Inferior parietal cortex (tissue), 1 donor: ENCODE data around the gene PLAC9.
A peak's percentile ranks its signal among the peaks of the same experiment; 100 is the strongest.
"Not testable (repeated sequence)": the region's sequence is repeated elsewhere in the genome, so short reads cannot be mapped to it uniquely, and the experiment has no call there.

Experiments used
- DNase-seq: peaks from one replicate; pipeline ENCODE4 v3.0.0-alpha.2; 2016; ENCODE audit errors: extremely low spot score

Gene PLAC9

DNA sequence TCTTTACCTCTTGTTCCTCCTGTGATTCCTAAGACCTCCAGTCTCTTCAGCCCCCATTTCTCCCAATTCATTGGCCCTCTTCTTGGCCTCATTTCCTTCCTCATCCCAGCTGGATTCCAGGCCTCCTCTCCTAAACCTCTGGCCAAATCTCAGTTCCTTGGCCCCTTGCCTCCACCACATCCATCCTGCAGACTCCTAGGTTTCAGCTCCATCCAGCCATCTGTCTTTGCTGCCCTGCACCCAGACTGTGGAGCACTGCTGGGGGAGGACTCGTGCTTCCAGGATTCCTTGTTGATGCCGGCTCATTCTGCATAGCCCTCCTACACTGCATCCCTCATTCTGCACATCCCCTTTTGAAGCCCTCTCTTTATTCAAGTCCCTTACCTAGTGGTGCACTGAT, 6.7 kb downstream of the PLAC9 start:
- DNase-seq = no peak

DNA sequence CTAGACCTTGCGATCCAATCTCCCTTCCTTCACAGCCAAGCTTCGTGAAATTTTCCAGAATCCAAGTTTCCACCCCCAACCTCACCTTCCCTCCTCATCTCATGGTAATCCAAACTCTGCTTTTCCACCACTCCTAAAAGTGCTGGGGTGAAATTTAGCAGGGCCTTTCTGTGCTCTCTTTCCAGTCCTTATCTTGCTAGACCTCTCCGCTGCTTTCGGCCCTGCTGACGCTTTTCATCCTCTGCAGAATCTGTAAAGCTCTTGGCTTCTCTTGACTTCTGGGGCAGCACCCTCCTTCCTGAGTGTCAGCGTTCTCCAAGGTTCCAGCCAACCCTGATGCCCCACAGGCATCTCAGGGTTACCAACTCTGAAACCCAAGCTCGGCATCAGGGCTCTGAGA, 7.7 kb downstream of the PLAC9 start:
- no peak for DNase-seq

DNA sequence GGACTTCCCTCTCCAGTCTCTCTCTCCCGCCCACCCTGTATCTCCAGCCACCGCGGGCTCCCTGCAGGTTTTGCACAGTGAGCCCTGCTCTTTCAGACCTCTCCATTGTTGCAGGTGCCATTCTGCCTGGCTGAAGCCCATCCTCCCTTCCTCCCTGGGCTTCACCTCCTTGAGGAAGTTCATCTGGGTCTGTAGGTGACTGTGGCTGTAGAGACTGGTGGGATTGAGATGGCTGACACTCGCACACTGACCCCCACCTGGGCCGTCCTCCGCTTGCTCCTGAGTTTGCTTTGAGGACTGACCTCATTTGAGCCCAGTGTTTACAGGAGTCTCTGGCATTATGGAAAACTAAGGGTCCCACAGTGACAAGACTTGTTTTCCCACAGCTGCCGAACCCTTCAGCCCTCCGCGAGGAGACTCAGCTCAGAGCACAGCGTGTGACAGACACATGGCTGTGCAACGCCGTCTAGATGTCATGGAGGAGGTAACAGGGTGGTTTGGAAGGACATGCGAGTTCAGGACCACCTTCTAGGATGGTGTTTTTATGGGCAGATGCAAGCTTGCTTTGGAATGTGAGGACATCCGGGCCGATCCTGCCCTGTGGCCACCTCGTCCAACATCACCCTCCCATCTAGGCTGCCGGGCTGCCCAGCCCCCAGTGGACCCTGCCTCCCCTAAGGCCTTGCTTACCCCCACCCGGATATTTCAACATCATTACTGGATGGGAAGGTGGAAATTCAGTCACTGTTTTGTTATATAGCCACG, 9.3 kb downstream of the PLAC9 start:
- DNase-seq = no peak

DNA sequence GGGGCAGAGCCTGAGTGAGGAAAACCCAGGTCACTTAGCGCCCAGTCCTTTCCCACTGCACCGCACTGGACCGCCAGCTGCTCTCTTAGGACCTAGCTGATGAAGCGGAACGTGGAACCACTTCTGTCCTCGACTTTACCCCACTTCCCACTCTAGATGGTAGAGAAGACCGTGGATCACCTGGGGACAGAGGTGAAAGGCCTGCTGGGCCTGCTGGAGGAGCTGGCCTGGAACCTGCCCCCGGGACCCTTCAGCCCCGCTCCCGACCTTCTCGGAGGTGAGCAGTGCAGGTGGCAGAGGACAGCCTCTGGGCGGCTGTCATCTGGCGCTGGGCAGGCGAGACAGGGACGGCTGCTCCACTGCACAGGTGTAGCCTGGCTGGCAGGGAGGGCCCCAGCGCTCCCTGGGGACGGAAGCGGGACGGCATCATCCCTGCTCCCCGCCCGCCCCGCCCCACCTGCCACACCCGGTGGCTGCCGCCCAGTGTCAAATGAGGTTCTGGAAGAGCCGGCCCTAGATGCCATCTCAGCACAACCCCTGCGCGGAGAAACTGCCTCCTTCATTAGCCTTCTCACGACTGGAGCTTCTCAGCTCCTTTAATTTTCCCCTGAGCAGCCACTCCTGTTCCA, 11.7 kb downstream of the PLAC9 start:
- DNase-seq = no peak

DNA sequence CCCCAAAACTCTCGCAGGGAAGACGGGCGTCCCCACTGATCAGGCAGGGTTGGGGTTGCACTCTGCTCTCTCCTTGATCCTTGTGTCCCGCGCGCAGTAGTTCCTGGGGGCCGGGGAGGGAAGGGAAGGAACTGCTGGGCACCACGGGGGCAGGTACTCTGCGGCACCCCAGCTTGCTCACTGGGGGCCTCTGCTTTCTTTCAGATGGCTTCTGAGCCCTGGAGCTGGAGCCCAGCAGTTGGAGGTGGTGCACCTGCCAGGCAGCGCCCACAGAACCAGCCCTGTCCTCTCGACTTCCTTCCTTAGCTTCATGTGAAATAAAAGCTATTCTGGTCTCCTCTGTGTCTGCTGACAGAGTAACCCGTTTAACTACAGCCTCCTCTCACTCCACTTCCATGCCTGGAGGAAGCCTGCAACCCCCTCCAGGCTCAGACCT, 12.2 kb downstream of the PLAC9 start:
- no peak for DNase-seq

DNA sequence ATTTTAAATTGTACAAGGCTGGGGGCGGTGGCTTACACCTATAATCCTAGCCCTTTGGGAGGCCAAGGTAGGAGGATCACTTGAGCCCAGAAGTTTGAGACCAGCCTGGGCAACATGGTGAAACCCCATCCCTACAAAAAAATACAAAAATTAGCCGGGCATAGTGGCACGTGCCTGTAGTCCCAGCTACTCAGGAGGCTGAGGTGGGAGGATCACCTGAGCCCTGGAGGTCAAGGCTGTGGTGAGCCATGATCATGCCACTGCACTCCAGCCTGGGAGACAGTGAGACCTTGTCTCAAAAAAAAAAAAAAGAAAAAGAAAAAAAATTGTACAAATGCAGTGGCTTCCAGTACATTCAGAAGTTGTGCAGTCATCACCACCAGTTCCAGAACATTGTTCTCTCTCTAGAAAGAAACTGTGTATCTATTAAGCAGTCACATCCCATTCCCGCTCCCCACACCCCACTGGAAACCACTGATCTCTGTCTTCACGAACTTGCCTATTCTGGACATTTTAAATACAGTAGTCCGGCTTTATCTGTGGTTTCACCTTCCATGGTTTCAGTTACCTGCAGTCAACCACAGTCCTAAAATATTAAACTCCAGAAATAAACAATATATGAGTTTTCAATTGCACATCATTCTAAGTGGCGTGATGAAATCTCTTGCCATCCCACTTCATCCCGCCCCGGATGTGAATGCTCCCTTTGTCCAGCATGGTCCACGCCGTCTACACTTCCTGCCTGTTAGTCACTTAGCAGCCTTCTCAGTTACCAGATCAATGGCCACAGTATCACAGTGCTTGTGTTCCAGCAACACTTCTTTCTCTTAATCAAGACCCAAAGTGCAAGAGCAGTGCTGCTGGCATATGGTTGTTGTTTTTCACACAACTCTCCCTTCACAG, 13.1 kb downstream of the PLAC9 start:
- not testable (repeated sequence) for DNase-seq

DNA sequence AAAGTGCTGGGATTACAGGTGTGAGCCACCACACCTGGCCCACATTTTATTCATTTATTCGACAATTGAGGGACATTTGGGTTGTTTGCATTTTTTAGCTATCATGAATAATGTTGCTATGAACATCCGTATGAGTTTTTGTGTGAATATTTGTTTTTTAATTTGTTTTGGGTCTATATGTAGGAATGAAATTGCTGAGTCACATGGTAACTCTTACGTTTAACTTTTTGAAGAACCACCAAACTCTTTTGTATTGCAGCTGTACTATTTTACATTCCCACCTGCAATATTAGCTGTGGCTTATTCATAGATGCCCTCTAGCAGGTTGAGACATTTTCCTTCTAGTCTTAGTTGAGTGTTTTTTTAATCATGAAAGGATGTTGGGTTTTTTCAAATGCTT, 14.4 kb downstream of the PLAC9 start:
- no peak for DNase-seq

DNA sequence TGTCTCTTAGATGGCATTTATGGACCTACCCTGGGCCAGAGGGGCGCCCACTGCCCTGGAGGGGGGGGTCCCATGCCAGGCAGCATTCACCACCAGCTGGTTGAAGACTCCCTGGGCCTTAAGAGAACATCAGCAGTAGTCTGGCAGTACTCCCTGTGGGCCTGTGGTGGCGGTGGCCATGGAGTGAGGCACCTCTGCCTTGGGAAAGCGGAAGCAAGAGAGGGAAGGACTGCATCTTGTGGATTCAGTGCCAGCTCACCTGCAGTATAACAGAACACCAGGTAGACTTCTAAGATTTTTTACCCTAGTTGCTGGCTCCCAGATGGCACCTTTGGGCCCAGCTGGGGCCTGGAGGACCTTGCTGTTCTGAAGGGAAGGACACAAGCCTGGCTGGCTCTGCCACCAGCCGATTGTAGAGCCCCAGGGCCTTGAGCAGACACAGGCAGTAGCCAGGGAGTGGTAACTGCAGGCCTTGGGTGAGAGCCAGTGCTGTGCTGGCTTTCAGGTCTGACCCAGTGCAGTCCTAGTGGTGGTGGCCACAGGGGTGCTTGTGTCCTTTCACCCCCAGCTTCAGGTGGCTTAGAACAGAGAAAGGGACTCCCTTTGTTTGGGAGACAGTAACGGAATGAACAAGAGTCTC, 15.8 kb downstream of the PLAC9 start:
- no peak for DNase-seq

DNA sequence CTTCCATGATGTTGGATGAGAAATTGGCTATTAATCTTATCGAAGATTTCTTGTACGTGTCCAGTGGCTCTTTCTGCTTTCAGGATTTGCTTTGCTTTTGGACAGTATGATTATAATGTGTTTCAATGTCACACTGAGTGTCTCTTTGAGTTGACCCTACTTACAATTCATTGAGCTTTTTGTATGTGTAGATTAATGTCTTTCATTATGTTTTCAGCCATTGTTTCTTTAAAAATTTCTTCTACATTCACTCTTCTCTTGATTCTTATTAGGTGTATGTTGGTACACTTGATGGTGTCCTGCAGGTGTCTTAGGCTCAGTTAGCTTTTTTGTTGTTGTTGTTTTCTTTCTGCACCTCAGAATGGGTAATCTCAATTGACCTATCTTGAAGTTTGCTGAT, 16.6 kb downstream of the PLAC9 start:
- no peak for DNase-seq

DNA sequence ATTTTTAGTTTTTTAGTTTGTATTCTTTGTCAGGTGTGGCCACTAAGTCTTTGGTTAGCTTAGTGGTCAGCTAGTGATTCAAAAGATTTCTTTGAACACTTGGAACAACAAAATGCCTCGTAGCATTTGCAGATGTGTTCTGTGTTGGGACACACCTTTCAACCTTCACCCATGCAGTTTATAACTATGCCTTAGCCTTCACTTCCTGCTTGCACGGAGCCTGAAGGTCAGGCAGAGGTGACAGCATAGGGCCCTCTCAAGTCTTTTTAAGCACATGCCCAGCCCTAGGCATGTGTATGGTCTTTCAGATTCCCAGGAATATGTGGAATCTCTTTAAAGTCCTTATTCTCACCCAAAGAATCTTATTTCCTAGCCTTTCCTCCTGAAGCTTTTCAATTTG, 17.6 kb downstream of the PLAC9 start:
- no peak for DNase-seq

DNA sequence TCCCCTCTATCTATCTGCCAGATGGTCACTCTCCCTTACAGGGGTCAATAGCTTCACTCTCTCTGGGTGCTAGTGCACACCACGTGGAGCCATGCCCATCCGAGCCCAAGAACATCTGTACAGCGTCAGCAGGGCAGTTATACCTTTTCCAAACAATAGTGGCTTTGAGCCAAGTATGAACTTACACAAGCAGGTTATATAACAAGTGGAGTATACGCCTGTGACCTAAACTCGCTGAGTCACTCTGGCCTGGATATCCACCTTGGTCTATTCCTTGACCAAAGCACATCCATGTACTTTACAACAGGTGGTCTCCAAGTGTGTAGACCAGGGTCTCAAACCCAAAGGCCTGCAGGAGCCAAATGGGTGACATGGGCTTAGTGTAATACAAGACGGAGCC, 20.3 kb downstream of the PLAC9 start:
- DNase-seq = no peak

DNA sequence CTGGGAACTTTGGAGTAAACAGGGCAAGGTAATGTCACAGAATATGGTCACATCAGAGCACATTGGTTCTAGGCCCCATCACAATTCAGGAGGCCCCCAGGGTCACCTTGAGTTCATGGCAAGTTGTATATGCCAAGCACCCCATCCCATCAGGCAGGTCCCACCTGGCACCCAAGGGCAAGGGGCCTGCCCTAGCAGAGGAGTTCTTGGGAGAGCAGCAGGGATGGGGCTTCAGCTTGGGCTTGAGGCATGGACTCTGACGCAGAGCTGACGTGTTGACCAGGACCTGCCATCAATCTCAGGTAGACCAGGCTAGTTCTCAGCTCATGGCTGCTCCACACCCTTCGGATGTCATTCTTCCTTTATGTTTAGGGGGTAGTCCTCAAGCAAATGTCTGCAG, 20.9 kb downstream of the PLAC9 start:
- no peak for DNase-seq

DNA sequence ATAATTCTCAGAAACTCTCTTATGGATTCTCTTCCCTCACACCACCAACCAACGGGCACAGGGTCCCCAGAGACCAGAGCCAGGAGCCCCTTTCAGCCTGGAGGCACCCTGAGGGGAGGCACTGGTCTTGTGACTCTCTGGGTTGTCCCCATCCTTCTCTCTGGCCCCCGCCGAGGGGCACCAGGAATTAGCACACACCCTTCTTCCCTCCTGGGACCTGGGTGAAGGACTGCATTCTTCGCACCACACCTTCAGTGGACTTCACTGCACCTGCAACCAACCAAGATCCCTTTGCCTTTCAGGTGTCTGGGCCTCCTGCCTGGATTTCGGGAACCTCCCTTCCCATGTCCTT, 22.1 kb downstream of the PLAC9 start:
- no peak for DNase-seq

DNA sequence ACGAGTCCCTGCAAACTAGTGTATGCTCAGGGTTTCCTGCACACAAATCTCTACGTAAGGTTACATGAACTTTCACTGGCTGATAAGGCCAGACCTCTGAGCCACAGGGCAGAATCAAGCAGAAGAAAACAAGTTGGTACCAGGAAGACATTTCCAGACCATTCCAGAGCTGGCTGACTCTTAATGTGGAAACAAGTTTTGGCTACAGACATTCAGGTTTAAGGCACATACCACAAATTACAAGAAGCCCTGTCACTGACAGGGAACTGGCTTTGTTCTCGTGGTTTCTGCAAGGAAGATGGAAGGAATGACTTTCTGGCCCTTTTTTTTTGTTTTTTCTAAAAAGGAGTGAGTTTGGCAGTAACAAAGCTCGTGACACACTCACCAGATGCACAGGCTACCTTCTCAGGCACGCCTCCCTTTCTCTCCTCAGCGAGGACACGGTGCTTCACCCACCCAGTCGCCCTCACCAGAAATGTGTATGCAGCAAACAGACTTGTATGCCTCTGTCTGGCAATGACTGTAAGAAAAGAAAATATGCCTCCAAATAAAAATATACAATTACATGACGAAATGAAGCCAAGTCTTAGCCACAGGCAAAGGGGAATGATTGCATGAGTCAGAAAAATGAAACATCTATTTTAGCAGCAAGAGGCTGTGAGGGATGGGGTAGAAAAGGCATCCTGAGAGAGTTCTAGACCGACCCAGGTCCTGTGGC, 22.6 kb downstream of the PLAC9 start:
- peak; percentile 22 for DNase-seq

DNA sequence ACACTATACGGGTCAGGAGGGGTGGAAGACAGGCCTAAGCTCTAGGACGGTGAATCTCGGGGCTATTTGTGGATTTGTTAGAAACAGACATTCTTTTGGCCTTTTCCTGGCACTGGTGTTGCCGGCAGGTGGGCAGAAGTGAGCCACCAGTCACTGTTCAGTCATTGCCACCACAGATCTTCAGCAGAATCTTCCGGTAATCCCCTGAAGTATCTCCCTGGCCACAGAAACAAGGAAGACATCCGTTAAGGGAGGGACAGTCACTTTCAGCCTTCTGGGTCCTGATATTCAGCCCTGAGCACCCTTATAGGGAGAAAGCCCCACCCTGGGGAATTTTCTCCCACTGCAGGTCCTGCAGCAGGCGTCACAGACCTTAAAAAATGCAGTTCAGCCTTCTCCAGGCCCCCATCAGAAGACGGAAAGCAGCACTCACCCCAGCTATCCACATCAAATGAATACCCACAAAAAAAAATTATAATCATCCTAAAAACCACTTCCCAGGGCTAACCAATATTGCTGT, 23.2 kb downstream of the PLAC9 start:
- DNase-seq = no peak

DNA sequence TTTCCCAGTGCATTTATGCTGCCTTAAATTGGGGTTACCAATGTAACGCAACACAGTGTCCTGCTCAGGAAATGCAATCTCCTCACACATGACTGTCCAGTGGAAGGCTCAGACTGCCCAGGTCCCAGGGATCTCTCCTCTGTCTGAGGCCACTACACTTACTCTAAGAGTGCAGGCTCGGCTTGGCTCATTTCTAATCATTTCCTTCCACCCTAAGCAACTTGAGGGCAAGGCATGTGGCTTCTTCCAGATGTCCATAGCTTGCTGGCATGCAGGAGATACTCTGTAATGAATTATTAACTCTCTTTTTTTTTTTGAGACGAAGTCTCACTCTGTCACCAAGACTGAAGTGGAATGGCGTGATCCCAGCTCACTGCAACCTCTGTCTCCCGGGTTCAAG, 23.7 kb downstream of the PLAC9 start:
- no peak for DNase-seq

DNA sequence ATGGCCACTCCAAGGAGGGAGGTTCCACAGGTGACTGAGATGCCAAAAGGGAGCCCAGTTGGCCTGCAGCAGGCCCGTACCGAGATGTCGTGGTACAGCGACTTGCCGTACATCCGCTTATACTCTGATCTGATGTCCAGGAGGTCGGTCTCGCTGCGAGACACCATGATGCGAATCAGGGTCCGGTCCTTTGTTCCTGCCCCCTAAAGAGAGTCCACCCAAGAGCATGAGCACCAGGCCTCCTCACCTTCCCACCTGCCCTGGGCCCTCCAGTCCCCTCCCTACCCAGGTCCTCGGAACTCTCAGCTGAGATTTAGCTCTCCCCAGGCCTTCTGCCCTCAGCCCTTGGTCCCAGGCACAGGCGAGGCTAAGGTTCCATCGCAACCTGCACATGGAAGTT, 25.0 kb downstream of the PLAC9 start:
- DNase-seq = no peak

DNA sequence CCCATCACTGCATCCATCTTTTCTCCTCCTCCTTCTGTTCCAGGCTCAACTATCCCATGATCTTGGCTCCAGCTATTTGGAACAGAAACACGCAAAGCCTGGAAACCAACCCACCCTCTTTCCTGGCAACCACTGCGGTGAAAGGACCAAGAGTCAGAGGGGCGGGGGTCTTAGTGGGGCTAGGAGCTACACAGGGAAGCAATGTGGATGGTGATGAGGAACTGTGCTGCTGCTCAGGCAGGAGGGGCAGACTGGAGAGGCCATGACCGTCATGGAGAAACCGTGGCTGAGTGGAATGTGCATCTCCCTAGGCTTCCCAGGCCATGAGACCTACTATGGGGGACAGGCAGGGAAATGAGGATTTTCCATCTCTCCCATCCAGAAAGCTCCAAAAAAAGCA, 25.6 kb downstream of the PLAC9 start:
- no peak for DNase-seq

DNA sequence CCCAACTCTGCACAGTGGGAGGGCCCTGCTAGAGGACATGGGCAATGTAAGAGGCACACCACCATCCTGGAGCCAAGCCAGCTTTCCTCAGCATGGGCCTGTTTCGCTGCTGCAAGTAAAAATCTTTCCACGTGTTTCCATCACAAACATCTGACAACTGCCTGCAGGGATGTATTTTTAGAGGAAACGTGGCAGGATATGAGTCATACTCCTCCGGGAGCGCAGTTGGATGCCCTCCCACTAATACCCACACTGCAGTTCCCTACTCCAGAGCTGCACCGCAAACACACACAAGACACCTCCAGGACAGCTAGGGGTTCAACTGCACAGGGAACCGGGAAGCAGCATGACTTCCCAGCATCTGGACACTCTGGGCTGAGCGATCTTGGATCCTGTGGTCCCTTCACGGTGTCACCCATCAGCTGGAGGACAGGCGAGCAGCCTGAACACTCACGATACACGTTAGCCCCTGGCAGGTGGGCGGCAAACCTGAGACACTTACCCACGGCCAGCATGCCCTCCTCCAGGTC, 26.1 kb downstream of the PLAC9 start:
- peak; percentile 75 for DNase-seq

DNA sequence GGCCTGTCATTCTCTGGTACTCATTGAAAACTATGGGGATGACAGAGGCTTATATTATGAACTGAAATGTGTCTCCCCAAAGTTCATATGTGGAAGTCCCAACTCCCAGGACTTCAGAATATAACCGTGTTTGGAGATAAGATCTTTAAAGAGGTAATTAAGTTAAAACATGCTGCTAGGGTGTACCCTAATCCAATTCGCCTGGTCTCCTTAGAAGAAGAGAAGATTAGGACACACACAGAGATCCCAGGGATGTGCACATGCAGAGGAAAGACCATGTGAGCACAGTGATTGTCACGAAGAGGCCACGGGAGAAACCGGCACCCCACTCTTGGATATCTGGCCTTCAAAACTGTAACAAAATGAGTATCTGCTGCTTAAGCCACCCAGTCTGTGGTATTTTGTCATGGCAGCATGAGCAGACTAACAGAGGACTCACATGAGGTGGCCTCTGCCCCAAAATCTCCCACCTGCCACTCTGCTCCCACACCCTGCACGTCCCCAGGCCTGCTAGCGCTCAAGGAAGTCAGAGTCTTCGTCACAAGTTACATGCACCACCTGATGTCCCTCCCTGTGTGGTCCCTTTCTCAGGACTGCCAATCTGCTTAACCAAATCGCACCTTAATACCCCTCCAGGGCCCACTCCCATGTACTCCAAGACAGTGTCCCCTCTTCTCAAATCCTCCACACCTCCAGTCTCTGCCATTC, 26.8 kb downstream of the PLAC9 start:
- DNase-seq = no peak
